Measurements from ENCODE around the gene ITGAX. TPM values are rescaled to one million over a fixed set of nuclear protein-coding genes. Genes with fewer than 3 reads are reported as not detected.

Gene ITGAX
- total and polyA plus RNA-seq, 4 donors: 1.1 to 9.6 (median 1.9) TPM

- Histone ChIP-seq H3K4me3 (ENCODE audit: low read depth in 1 of 3, low read length in 3 of 3) (peak overlapping the region in 1 of 3 donors; percentile 58), H3K27me3 (ENCODE audit: control insufficient read depth in 4 of 4, insufficient read depth in 4 of 4, low read length in 3 of 4) (no peaks in the 10 kb centered on the region), H3K9me3 (ENCODE audit: control insufficient read depth in 4 of 4, low read length in 3 of 4) (no peaks in the 10 kb centered on the region), H3K27ac (ENCODE audit: low read depth in 1 of 2, low read length in 2 of 2) (peak overlapping the region in 1 of 2 donors; percentile 18), H3K36me3 (ENCODE audit: control insufficient read depth in 4 of 4, insufficient read depth in 3 of 4, low read depth in 1 of 4, low read length in 3 of 4) (no peaks in the 10 kb centered on the region), H3K4me1 (ENCODE audit: control insufficient read depth in 4 of 4, insufficient read depth in 4 of 4, low read length in 3 of 4) (peaks cover 3 to 7% (median 5%) of the 10 kb centered on the region in 4 donors), H3K9ac (ENCODE audit: low read depth in 1 of 2, low read length in 2 of 2) (no peak overlapping the region)
- 80% methylated on average over 7 of the region's 7 CpGs for WGBS
- no peak for TF ChIP-seq TAF1 (conservative IDR thresholded peaks at IDR 0.05)
- TF ChIP-seq RXRA (IDR thresholded peaks at IDR 0.05): no peak
- no peak for TF ChIP-seq EGR1 (IDR thresholded peaks at IDR 0.05; ENCODE audit: low read depth in 2 of 2)
- no peak for TF ChIP-seq YY1 (IDR thresholded peaks at IDR 0.05)
- TF ChIP-seq REST (IDR thresholded peaks at IDR 0.05): no peak
- no peak for TF ChIP-seq JUND (IDR thresholded peaks at IDR 0.05)
- TF ChIP-seq ZBTB33 (IDR thresholded peaks at IDR 0.05): no peak
- TF ChIP-seq ATF3 (IDR thresholded peaks at IDR 0.05): no peak
- TF ChIP-seq RAD21 (IDR thresholded peaks at IDR 0.05): no peak
- TF ChIP-seq MAX (IDR thresholded peaks at IDR 0.05): no peak
- no peak for TF ChIP-seq GABPA (IDR thresholded peaks at IDR 0.05 in 1 of 2, conservative IDR thresholded peaks at IDR 0.05 in 1 of 2)
- TF ChIP-seq SP1 (IDR thresholded peaks at IDR 0.05): no peak
- TF ChIP-seq NR2F2 (IDR thresholded peaks at IDR 0.05): no peak
- DNase-seq (ENCODE audit: low spot score): no peak
These were observed 73.8 kb downstream of the ITGAX start for GRCh38 chr16:31428638-31429247.

- WGBS: 8% methylated on average over 1 of the region's 1 CpG
- Histone ChIP-seq H3K4me1 (ENCODE audit: control insufficient read depth in 4 of 4, insufficient read depth in 4 of 4, low read length in 3 of 4) (peaks cover 3 to 7% (median 5%) of the 10 kb centered on the region in 4 donors), H3K27me3 (ENCODE audit: control insufficient read depth in 4 of 4, insufficient read depth in 4 of 4, low read length in 3 of 4) (no peaks in the 10 kb centered on the region), H3K9me3 (ENCODE audit: control insufficient read depth in 4 of 4, low read length in 3 of 4) (no peaks in the 10 kb centered on the region), H3K36me3 (ENCODE audit: control insufficient read depth in 4 of 4, insufficient read depth in 3 of 4, low read depth in 1 of 4, low read length in 3 of 4) (no peaks in the 10 kb centered on the region), H3K27ac (ENCODE audit: low read depth in 1 of 2, low read length in 2 of 2) (no peak overlapping the region), H3K4me3 (ENCODE audit: low read depth in 1 of 3, low read length in 3 of 3) (no peak overlapping the region), H3K9ac (ENCODE audit: low read depth in 1 of 2, low read length in 2 of 2) (no peak overlapping the region)
- DNase-seq (ENCODE audit: low spot score): no peak
- no peak for TF ChIP-seq GABPA (IDR thresholded peaks at IDR 0.05 in 1 of 2, conservative IDR thresholded peaks at IDR 0.05 in 1 of 2)
- no peak for TF ChIP-seq HNF4G (IDR thresholded peaks at IDR 0.05)
- no peak for TF ChIP-seq ZBTB33 (IDR thresholded peaks at IDR 0.05)
- no peak for TF ChIP-seq RXRA (IDR thresholded peaks at IDR 0.05)
- TF ChIP-seq FOXA2 (IDR thresholded peaks at IDR 0.05): no peak
- TF ChIP-seq FOXA1 (IDR thresholded peaks at IDR 0.05): no peak
- no peak for TF ChIP-seq YY1 (IDR thresholded peaks at IDR 0.05)
- TF ChIP-seq ATF3 (IDR thresholded peaks at IDR 0.05): no peak
- no peak for TF ChIP-seq NR2F2 (IDR thresholded peaks at IDR 0.05)
- TF ChIP-seq CTCF (IDR thresholded peaks at IDR 0.05; ENCODE audit: low read depth, low read length, missing input control): no peak
- no peak for TF ChIP-seq JUND (IDR thresholded peaks at IDR 0.05)
These were observed 74.3 kb downstream of the ITGAX start for GRCh38 chr16:31429314-31429713.

Measured in liver (tissue), 9 donors.